GM19397 (cell line): ENCODE results near the gene PGC.

Experiments
- ATAC-seq: cut with Tn5 transposase; IDR thresholded peaks from one replicate; pipeline ENCODE4 v1.9.1; 2021; ENCODE audit warnings: mild to moderate bottlenecking, moderate library complexity; ENCODE audit not compliant: unreplicated experiment

Gene PGC

DNA sequence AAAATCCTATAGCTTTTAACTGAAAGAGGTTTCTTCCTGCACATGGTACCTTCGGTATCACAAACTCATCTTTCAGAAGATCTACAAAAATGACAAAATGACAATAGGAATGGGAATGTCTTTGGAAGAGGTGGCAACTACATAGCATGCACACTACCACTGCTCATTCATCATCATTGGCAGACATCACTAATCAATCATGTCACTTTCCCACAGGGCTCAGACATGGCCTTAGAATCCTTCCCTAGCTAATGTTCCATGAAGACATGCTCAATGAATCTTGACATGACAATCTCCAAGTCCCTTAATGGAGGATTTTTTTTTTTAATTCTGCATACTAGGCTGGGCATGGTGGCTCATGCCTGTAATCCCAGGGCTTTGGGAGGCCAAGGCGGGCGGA, 3.2 kb upstream of the PGC start:
- ATAC-seq: no peak

DNA sequence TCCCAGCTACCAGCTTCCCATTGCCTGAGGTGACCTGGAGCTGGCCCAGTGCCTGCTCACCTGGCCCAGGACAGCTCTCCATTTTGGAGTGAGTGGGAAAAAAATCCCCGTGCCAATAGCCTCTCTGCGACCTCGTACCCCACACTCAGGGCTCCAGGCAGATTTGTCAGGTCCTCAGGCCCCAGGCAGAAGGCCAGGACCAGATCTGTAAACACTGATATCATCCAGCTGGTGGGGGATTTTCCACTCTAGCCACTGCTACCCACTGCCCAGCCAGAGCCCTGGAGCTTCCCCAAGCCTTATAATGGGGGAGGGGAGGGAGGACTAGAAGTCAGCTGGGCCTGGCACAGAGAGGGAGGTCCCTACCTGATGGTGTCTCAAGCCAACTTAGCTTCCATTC, 1.3 kb upstream of the PGC start:
- ATAC-seq: no peak

DNA sequence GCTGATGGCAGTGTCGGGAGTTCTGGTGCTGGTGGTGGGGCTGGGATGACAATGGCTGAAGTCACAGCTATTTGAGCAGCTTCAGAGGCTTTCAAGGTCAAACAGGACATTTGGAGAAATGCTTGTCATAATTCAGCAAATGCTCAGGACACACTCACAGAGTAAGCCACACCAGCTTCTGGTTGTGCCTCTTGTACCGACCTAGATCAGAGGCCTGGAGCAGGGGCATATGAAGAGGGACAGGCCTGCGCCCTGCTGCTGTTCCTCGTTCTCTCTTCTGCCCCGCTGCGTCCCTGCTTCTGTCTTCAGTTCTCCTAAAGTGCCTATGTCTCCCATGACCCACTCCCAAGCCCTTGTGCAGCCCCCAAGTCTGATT, 893 bp upstream of the PGC start:
- ATAC-seq: no peak

- ATAC-seq: no peak
These were observed 1.1 kb downstream of the PGC start for GRCh38 chr6:41746107-41746506.

DNA sequence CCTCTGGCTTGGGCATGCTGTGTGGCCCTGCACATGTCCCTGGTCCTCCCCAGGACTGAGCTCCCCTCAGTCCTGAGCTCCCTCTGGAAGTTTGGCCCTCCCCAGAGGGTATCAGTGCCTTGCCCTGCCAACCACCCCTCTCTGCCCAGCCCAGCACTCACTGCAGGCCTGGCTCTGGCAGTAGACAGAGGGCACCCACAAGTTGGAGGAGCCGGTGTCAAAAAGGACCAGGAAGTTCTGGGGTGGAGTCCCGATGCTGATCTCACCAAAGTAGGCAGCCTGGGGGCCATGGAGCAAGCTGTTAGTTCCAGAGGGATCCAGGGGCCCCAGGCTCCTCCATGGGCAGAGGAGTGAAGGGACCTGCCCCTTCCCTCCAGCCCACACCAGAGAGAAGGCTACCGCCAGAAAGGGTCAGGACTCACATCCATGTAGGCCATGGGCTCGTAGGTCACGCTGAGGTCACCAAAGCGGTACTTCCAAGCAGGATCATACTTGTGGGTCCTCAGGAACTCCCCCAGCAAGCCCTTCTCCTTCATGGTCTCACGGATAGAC, 2.9 kb downstream of the PGC start:
- no peak for ATAC-seq

GRCh38 chr6:41743406-41744235, 3.6 kb downstream of the PGC start:
- no peak for ATAC-seq

GRCh38 chr6:41741625-41742490, 5.3 kb downstream of the PGC start:
- ATAC-seq: no peak

- no peak for ATAC-seq
These were observed 6.6 kb downstream of the PGC start for GRCh38 chr6:41740366-41741162.

DNA sequence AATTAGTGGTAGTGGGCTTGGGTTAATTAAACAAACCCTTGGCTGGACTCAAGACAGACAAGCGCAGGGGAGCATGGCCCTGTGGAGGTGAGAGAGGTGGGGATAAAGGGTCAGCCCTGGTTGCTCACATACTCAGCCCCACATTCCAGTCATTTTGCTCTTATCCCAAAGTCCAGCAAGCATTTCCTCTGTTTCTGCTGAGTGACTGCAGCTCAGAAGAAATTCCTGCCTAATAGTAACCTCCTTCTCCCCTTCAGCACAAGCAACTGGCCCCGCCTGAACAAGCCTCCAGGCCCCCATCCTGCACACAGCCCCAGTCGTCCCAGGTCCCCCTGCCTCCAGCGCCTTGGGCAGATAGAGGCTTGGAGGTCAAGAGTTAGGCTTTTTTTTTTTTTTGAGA, 8.2 kb downstream of the PGC start:
- no peak for ATAC-seq

DNA sequence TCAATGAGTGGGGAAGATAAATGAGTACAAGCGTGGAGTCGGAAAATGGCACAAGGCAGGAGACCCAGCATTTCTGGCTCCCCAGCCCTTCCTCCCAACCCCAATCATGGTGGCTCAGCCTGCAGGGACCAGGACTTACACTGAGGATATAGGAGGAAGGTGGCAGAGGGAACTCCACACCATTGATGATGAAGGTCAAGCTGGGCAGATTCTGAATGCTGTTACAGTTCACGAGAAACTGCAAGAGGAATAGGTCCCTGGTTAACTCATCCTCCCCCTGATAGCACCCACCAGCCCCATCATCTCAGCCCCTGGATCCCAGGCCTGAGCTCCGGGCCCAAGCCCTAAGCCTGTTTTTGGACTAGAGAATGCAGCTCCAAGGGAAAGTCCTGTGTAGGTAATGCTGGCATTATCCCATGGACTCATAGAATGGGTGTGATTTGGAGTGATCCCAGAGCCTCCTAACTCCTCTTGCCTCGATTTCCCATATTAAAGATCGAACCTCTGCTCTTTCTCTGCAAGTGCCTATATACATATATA, 9.5 kb downstream of the PGC start:
- no peak for ATAC-seq

- no peak for ATAC-seq
These were observed 10.2 kb downstream of the PGC start for GRCh38 chr6:41736800-41737555.

- no peak for ATAC-seq
These were observed 10.9 kb downstream of the PGC start for GRCh38 chr6:41736186-41736733.

GRCh38 chr6:41735427-41736185, 11.6 kb downstream of the PGC start, which contains the start of gene TFEB:
TSS of gene TFEB (minus strand) at chr6:41735608. CDS start at chr6:41691213, 44,395 bp downstream.
- ATAC-seq: peak; percentile 47

DNA sequence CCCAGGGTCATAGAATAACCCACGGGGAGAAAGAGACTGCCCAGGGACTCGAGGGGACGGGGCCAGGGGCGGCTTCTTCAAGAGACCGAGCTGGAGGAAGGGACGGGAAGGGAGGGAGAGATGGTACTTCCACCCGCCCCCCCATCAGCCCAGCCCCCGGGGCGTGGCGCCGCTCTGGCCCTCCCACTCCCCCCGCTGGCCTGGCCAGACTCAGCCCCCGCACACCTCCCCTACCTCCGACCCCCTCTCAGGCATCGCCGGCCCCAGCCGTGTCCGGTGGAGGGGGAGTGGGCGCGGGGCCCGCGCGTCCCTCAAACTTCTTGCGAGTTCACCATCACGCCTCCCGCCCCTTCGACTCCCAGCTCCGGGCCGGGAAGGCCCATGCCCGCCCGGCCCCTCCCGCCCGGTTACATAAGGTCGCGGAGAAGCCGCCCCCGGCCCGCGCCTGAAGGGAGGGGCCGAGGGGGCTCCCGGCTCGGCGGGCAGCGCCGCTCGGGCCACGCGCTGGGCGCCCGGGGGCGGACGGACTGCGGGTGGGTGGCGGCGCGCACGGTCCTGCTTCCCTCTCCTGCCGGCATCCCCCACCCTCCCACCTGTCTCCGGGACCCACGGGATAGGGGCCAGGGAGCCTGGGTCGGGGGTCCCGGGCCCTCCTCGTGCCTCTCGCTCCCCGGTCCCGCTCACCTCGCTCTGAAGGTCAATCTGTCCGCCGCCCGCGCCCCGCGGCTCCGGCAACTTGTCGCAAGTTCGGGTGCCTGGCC, 12.4 kb downstream of the PGC start:
- ATAC-seq: peak; percentile 24

DNA sequence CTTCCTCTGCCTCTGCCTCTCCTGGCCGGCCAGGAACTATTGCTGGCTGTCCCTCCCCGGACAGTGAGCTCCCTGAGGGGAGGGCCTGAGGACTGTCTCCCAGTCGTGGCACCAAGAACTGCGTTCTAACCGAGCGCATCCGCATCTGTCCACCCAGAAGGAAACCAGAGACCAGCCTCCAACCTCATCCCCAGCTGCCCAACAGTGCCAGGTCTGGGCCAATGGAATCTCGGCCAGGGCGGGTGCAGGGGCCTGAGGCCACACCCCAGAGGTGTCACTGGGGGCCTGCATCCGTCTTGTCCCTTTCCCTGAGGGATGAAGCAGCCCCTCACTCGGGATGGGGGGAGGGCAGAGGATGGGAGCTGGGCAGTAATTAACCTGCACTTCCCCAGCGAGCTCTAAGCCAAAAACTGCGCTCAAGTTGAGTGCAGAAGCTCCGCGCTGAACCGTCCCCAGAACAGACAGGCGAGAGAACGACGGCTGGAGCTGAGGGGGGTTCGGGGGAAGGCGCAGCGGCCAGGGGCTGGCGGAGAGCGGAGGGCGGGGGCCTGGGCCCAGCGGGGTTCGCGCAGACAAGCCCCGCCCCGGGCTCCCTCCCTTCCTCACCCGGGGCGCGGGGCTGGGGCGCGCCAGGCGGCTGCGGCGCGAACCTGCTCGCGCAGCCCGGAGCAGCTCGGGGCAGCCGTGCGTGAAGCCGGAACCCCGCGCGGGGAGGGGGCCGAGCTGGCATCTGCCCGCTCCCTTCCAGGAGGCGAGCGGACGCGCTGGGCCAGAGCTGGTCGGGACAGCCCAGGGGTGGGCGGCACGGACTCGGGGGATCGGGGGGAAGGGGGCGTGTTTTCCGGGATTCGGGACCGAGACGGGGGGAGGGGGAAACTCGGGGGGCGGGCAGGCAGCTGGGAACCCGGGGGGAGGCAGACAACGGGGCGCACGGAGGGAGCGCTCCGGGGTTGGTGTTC, 13.2 kb downstream of the PGC start:
- ATAC-seq: peak; percentile 49

DNA sequence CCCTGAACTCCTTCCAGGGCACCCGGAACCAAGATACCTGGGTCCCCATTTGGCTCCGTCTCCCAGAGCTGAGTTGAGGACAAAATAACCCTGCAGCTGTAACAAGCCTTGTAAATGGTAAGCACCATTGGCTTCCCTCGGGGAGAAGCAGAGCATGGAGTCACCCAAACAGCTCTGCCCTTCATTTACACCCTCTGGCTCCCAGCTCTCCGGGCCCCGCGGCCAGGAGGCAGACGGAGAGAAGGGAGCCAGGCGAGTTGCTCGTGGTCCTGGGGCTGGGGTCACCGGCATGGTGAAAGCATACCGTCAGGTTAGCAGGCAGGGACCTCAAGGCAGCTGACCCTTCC, 13.9 kb downstream of the PGC start:
- ATAC-seq: no peak
